GM19468 (cell line): ENCODE measurements around the gene TNNC2.

ENCODE experiments used
- ATAC-seq: cut with Tn5 transposase; IDR thresholded peaks from one replicate; pipeline ENCODE4 v1.9.1; 2021; ENCODE audit warnings: mild to moderate bottlenecking, moderate library complexity, moderate number of reproducible peaks; ENCODE audit not compliant: unreplicated experiment; ENCODE audit errors: extremely low read depth

TNNC2 gene

DNA sequence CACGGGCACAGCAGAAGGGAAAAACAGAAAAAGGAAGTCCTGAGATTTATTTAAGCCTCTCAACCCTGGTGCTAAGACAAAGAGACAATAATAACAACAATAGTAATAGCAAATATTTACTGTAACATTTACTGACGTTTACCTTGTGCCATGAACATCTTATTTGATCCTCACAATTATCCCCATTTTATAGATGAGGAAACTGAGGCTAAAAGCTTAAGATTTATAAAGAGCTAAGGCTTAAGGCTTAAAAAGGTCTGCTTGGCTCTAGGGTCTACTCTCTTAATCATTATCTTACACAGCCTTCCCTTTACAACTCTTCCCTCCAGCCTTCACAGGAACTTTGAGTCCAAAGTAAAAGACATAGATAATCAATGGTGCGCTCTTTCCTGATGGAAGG, 38.8 kb downstream of the TNNC2 start:
- no peak for ATAC-seq

DNA sequence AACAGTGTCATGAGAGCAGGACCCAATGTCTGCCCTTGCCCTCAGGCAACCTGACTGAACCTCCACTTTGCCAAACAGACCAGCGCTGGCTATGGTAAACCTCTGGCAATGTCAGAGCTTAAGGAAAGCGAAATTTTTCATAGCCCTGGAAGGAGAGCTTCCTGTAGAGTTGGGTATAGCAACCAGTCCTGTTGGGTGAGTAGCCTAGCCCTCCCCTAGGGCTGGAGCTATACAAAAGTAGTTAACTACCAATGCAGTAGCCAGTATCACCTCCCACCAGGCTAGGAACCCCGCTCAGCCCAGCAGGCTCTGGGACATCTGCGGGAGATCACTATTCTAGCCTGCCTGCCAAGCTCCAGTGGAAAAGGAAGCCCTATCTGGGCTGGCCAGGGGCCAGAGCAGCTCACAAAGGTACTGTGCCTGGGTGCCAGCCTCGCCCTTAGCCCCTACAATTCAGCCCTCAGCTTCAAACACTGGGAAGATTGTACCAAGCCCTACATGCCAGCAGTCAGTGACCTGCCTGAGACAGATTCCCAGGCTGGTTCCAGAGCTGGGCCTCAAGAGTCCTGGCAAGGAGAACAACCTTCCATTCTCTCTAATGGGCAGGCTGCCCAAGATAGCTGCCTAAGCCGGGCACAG, 43.3 kb downstream of the TNNC2 start:
- ATAC-seq, result no peak

- no peak for ATAC-seq
Observed at GRCh38 chr20:45782890-45783289, 44.2 kb downstream of the TNNC2 start.

DNA sequence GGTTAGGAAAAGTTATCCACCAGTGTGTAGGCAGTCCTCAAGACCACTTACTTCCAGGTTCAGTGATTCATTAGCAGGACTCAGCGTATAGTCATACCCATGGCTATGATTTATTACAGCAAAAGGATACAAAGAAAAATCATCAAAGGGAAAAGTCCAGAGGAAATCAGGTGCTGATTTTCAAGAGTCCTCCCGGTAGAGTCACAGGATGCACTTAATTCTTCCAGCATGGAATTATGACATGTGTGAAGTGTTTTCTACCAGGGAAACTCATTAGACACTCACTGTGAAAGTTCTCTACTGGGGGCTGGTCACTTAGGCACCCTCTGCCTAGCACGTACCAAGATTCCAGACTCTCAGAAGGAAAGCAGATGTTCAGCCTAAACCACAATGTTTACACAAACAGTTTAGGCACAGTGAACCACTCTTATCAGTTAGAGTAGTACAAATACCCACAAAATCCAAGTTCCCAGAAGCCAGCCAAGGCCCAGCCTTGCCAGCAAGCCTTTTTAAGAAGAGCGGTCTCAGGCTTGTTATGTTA, 45.7 kb downstream of the TNNC2 start:
- no peak for ATAC-seq

- no peak for ATAC-seq
Observed at GRCh38 chr20:45780159-45780558, 47.0 kb downstream of the TNNC2 start.

GRCh38 chr20:45779011-45779915, 47.8 kb downstream of the TNNC2 start:
- no peak for ATAC-seq

GRCh38 chr20:45776931-45777330, 50.2 kb downstream of the TNNC2 start:
- no peak for ATAC-seq

DNA sequence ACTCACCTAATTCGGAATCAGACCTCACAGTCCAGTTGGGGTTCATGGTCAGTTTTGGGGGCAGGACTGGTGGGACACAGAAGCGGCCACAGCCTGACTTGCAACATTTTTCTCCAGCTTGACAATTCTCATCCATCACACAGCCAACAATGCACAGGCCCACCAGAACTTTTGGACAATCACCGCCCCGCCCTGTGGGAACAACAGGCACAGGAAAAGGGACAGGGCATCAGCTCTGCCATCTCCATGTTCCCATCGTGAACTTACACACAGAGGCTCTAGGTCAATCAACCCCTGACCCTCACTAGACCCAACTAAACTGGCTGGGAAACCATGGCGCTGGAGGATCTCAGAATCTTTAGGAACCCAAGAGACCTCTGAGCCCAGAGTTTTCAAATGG, 51.7 kb downstream of the TNNC2 start:
- no peak for ATAC-seq

DNA sequence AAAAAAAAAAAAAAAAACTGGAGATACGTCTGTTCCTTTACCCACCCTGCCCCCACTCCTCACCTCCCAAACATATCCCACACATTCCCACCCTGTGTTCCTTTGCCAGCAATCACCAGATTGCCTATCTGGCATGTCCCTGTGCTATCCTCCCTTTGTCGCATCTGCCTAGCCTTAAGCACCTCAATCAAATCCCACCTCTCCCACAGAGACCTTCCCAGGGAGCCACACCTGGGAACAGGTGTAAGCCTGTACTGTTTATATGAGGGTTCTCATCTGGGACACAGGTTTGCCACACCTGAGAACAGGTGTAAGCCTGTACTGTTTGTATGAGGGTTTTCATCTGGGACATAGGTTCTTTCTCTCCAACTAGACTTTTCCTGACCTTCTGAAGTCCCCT, 52.2 kb downstream of the TNNC2 start:
- ATAC-seq, result no peak
